Nephron progenitor cell (in vitro differentiated cells): ENCODE data around the gene CEP55.

Experiments
- DNase-seq: peaks from one replicate; pipeline ENCODE4 v3.0.0; 2021
- H3K27ac Mint-ChIP-seq: 2 replicates; pipeline ENCODE4 v1.8.0; 2021; ENCODE audit warnings: mild to moderate bottlenecking, moderate library complexity, mixed read lengths
- H3K27me3 Mint-ChIP-seq: 2 replicates; pipeline ENCODE4 v1.8.0; 2021; ENCODE audit warnings: mild to moderate bottlenecking, low read depth, mixed read lengths; ENCODE audit not compliant: poor library complexity
- H3K36me3 Mint-ChIP-seq: 2 replicates; pipeline ENCODE4 v1.8.0; 2021; ENCODE audit warnings: low read depth, mixed read lengths
- H3K4me1 Mint-ChIP-seq: 2 replicates; pipeline ENCODE4 v1.8.0; 2021; ENCODE audit warnings: mixed read lengths
- H3K4me3 Mint-ChIP-seq: 2 replicates; pipeline ENCODE4 v1.8.0; 2021; ENCODE audit warnings: mild to moderate bottlenecking, moderate library complexity, mixed read lengths
- H3K9me3 Mint-ChIP-seq: 2 replicates; pipeline ENCODE4 v1.8.0; 2021; ENCODE audit warnings: mild to moderate bottlenecking, moderate library complexity, mixed read lengths
- CTCF ChIP-seq: fragments of 200-600 bp; sonication (generic); IDR thresholded peaks from 2 replicates; pipeline ENCODE4 v1.5.0; 2021; ENCODE audit warnings: antibody characterized with exemption

CEP55 gene

GRCh38 chr10:93493162-93493561 is 3.2 kb upstream of the CEP55 start:
- no peaks in the 10 kb centered on the region for H3K36me3 Mint-ChIP-seq
- no peak overlapping the region for H3K27ac Mint-ChIP-seq
- no peak overlapping the region for H3K4me3 Mint-ChIP-seq
- peak; percentile 20 for TF ChIP-seq CTCF
- no peaks in the 10 kb centered on the region for H3K9me3 Mint-ChIP-seq
- H3K4me1 Mint-ChIP-seq = peaks cover 29% of the 10 kb centered on the region
- DNase-seq = no peak
- H3K27me3 Mint-ChIP-seq = peaks cover 3% of the 10 kb centered on the region

- H3K27ac Mint-ChIP-seq = no peak overlapping the region
- peaks cover 3% of the 10 kb centered on the region for H3K27me3 Mint-ChIP-seq
- H3K4me1 Mint-ChIP-seq = peaks cover 41% of the 10 kb centered on the region
- H3K4me3 Mint-ChIP-seq = no peak overlapping the region
- no peaks in the 10 kb centered on the region for H3K9me3 Mint-ChIP-seq
- H3K36me3 Mint-ChIP-seq = peaks cover under 1% of the 10 kb centered on the region
- no peak for DNase-seq
- TF ChIP-seq CTCF = no peak
Measured at GRCh38 chr10:93494494-93494893, 1.9 kb upstream of the CEP55 start.

GRCh38 chr10:93495654-93496321 is 624 bp upstream of the CEP55 start:
- Mint-ChIP-seq H3K27ac (peak overlapping the region; percentile 75), H3K4me1 (peaks cover 50% of the 10 kb centered on the region), H3K9me3 (no peaks in the 10 kb centered on the region), H3K36me3 (peaks cover 9% of the 10 kb centered on the region), H3K4me3 (peak overlapping the region; percentile 96), H3K27me3 (peaks cover 3% of the 10 kb centered on the region)
- TF ChIP-seq CTCF = no peak
- no peak for DNase-seq

GRCh38 chr10:93498166-93498565 is 1.8 kb downstream of the CEP55 start:
- H3K4me3 Mint-ChIP-seq = peak overlapping the region; percentile 96
- H3K36me3 Mint-ChIP-seq = peaks cover 14% of the 10 kb centered on the region
- no peak for TF ChIP-seq CTCF
- no peaks in the 10 kb centered on the region for H3K9me3 Mint-ChIP-seq
- peaks cover 3% of the 10 kb centered on the region for H3K27me3 Mint-ChIP-seq
- no peak overlapping the region for H3K27ac Mint-ChIP-seq
- no peak for DNase-seq
- H3K4me1 Mint-ChIP-seq = peaks cover 45% of the 10 kb centered on the region

GRCh38 chr10:93501650-93502049 is 5.2 kb downstream of the CEP55 start:
- no peak overlapping the region for H3K27ac Mint-ChIP-seq
- no peak for TF ChIP-seq CTCF
- H3K36me3 Mint-ChIP-seq = peaks cover 30% of the 10 kb centered on the region
- no peak overlapping the region for H3K4me3 Mint-ChIP-seq
- no peak for DNase-seq
- H3K4me1 Mint-ChIP-seq = peaks cover 36% of the 10 kb centered on the region
- no peaks in the 10 kb centered on the region for H3K27me3 Mint-ChIP-seq
- no peaks in the 10 kb centered on the region for H3K9me3 Mint-ChIP-seq

- peaks cover 42% of the 10 kb centered on the region for H3K36me3 Mint-ChIP-seq
- H3K27me3 Mint-ChIP-seq = no peaks in the 10 kb centered on the region
- no peak overlapping the region for H3K27ac Mint-ChIP-seq
- no peak for TF ChIP-seq CTCF
- no peaks in the 10 kb centered on the region for H3K9me3 Mint-ChIP-seq
- DNase-seq = no peak
- peaks cover 22% of the 10 kb centered on the region for H3K4me1 Mint-ChIP-seq
- H3K4me3 Mint-ChIP-seq = no peak overlapping the region
Measured at GRCh38 chr10:93503075-93503474, 6.7 kb downstream of the CEP55 start.
